Adrenal gland (tissue), 5 donors: ENCODE measurements around the gene CYP4V2.

Experiments
- CTCF ChIP-seq, 6 experiments: fragments of 450-650 bp in 4 of 6; fragments of 200-600 bp in 2 of 6; sonication (generic) in 1 of 6; IDR thresholded peaks; 1 replicate in 5 of 6; 2 replicates in 1 of 6; pipeline versions ENCODE4 v1.5.1 to v1.8.0; 2016 to 2021; ENCODE audit warnings: antibody characterized with exemption in 6 of 6, mild to moderate bottlenecking in 2 of 6, moderate library complexity in 1 of 6
- POLR2A ChIP-seq, 2 donors: fragments of 450-650 bp; IDR thresholded peaks; one replicate each; pipeline ENCODE4 v1.6.1; 2017; ENCODE audit warnings: antibody characterized with exemption in 2 of 2, mild to moderate bottlenecking in 2 of 2, moderate library complexity in 1 of 2
- donor health status: DM: no; HTN: no; CAD: no.

DNA sequence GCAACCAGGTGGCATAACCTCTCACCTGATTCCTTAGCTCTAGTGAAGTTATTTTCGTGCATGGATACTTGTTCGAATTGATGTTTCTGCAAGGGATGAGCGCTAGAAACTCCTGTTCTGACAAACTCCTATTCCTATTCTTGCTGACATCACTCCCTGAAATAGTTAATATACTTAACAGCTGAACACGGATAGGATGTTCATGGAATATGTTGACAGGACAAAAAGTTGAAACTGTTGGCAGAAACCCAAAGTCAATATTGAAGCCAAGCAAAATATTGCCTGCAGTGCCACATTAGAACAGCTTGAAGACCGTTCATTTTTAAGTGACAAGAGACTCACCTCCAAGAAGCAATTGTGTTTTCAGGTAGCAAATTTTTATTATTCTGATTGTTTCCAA lies 35.9 kb downstream of the CYP4V2 start, which contains the start of gene KLKB1:
- TF ChIP-seq CTCF (IDR thresholded peaks at IDR 0.05) (no peak), POLR2A (IDR thresholded peaks at IDR 0.05) (no peak)
